ES-I3 (cell line): ENCODE results near the gene ITPR3.

Source experiments
- H3K36me3 ChIP-seq: 2 replicates; pipeline ENCODE4 v1.6.1; 2013; ENCODE audit warnings: mild to moderate bottlenecking, low read length, control low read depth, moderate library complexity; ENCODE audit not compliant: insufficient read depth
- H3K4me1 ChIP-seq: 2 replicates; pipeline ENCODE4 v1.6.1; 2013; ENCODE audit warnings: mild to moderate bottlenecking, control low read depth, low read length; ENCODE audit not compliant: insufficient read depth
- H3K9ac ChIP-seq: 2 replicates; pipeline ENCODE4 v1.6.1; 2013; ENCODE audit warnings: low read depth, mild to moderate bottlenecking, low read length, moderate library complexity
- H3K9me3 ChIP-seq: 2 replicates; pipeline ENCODE4 v1.6.1; 2013; ENCODE audit warnings: mild to moderate bottlenecking, low read length, moderate library complexity; ENCODE audit not compliant: control insufficient read depth, insufficient read depth

Gene ITPR3

GRCh38 chr6:33738153-33738552, 117.0 kb downstream of the ITPR3 start:
- H3K36me3 ChIP-seq = no peaks in the 10 kb centered on the region
- no peaks in the 10 kb centered on the region for H3K4me1 ChIP-seq
- H3K9ac ChIP-seq = no peak overlapping the region
- H3K9me3 ChIP-seq = no peaks in the 10 kb centered on the region

DNA sequence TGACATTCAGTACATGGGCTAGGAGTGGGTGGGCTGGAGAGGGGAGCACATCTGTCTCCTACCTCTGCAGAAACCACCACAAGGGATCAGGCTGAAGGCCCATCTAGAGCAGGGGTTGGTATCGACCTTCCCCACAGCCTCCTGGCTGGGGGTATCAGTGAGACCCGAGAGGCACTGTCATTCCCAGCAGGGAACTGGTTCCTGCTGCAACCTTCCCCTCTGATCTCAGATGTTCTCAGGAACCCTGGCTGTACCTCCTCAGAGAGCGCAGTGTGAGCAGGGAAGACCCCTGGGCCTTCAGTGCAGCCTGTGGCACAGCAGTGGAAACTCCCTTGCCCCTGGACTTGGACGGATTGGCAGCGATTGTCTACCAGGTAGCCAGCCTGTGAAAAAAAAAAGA, 117.8 kb downstream of the ITPR3 start:
- Histone ChIP-seq H3K9me3 (no peaks in the 10 kb centered on the region), H3K36me3 (no peaks in the 10 kb centered on the region), H3K9ac (no peak overlapping the region), H3K4me1 (no peaks in the 10 kb centered on the region)

GRCh38 chr6:33739571-33739970, 118.4 kb downstream of the ITPR3 start:
- Histone ChIP-seq H3K4me1 (no peaks in the 10 kb centered on the region), H3K36me3 (no peaks in the 10 kb centered on the region), H3K9ac (no peak overlapping the region), H3K9me3 (no peaks in the 10 kb centered on the region)

- H3K4me1 ChIP-seq = peaks cover 4% of the 10 kb centered on the region; the same call in 1 of the 2 replicates
- H3K9me3 ChIP-seq = no peaks in the 10 kb centered on the region
- H3K9ac ChIP-seq = no peak overlapping the region
- no peaks in the 10 kb centered on the region for H3K36me3 ChIP-seq
These were observed 119.1 kb downstream of the ITPR3 start for GRCh38 chr6:33740204-33740608.

GRCh38 chr6:33740794-33741193, 119.7 kb downstream of the ITPR3 start:
- Histone ChIP-seq H3K9ac (no peak overlapping the region), H3K9me3 (no peaks in the 10 kb centered on the region), H3K36me3 (no peaks in the 10 kb centered on the region), H3K4me1 (peaks cover 10% of the 10 kb centered on the region; the same call in 1 of the 2 replicates)

GRCh38 chr6:33742092-33742491, 121.0 kb downstream of the ITPR3 start:
- H3K4me1 ChIP-seq = peaks cover 21% of the 10 kb centered on the region
- no peaks in the 10 kb centered on the region for H3K9me3 ChIP-seq
- H3K9ac ChIP-seq = no peak overlapping the region
- H3K36me3 ChIP-seq = no peaks in the 10 kb centered on the region

GRCh38 chr6:33742837-33743236, 121.7 kb downstream of the ITPR3 start:
- Histone ChIP-seq H3K9ac (no peak overlapping the region), H3K9me3 (no peaks in the 10 kb centered on the region), H3K36me3 (no peaks in the 10 kb centered on the region), H3K4me1 (peaks cover 28% of the 10 kb centered on the region)

DNA sequence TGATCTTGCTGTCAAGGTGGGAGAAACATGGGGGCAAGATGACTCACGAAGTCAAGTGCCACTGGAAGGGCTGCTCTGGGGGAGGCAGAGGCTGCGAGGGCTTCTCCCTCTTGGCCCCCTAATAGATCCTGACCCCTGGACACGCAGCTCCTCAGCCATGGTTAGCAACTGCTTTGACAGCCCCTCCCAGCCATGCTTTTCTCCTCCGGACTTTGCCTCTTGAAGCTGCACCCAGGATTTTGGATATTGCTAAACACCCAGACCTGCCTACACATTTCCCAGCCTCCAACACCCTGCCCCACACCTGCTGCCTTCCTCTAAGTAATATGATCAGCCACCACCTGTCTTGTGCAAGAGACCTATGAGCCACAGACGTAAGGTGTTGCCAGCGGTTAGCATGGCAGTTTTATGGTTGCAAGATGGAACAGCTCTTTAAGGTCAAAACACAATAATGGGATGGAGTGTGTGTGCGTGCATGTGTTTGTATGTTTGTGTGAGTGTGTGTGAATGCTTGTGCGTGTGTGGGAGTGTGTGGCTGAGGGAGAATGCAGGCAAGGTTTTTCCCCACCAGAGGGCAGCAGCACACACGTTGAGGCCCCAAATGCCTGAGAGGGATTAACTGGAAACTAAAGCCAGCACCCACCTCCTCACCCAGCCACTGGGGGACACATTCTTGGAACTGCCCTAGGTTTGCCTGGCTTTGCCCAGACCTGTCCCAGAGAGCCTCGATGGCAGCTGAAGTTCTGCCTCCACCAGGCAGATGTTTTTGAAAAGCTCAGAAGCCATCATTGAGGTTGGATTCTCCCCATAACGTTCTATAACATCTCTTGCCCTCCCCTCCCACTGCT, 123.1 kb downstream of the ITPR3 start:
- H3K9me3 ChIP-seq = no peaks in the 10 kb centered on the region
- no peak overlapping the region for H3K9ac ChIP-seq
- peaks cover 36% of the 10 kb centered on the region for H3K4me1 ChIP-seq

DNA sequence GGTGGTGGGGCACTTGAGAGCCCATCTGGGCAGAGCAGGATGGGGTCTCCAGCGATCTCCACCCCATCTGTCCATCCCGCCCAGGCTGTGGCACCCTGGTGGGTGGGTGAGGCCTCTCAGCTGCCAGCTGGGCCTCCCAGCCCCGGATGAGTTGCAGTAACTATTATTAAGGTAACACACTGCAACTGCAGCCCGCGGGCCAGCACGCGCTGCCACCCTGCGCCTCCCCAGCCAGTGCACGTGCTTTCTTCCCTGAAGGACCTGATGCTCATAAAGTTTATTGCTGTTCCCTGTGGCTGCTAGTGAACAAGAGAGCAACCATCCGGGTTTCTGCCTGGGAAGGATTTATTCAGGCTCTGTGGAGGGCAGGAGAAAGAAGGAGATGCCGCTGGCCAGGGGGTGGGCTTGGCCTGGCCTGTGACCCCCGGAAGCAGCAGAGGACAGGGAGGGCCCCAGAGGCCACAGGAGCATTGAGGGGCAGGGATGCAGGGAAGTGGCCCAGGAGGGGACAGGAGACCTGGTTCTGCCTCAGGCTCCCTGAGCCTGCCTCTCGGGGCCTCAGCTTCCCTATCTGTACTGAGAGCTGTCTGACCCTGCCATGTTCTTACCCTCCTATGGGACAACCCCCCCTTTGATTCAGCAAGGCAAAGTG, 123.9 kb downstream of the ITPR3 start:
- peaks cover 36% of the 10 kb centered on the region for H3K4me1 ChIP-seq
- H3K9me3 ChIP-seq = no peaks in the 10 kb centered on the region
- H3K36me3 ChIP-seq = no peaks in the 10 kb centered on the region
- H3K9ac ChIP-seq = peak overlapping the region; percentile 46; the same call in 1 of the 2 replicates

More for the DNA sequence above, 123.1 kb downstream of the ITPR3 start:
- no peaks in the 10 kb centered on the region for H3K36me3 ChIP-seq

- H3K9ac ChIP-seq = peak overlapping the region; percentile 46; the same call in 1 of the 2 replicates
- no peaks in the 10 kb centered on the region for H3K9me3 ChIP-seq
- H3K4me1 ChIP-seq = peaks cover 36% of the 10 kb centered on the region
- no peaks in the 10 kb centered on the region for H3K36me3 ChIP-seq
These were observed 124.4 kb downstream of the ITPR3 start for GRCh38 chr6:33745548-33745947.
